Calu3 (cell line): ENCODE measurements around the gene AKAP12. TPM values are rescaled to one million over a fixed set of nuclear protein-coding genes. Genes with fewer than 3 reads are reported as not detected.

Experiments
- BruUV-seq: library from RNA; stranded (reverse); fragments of 400-500 nt; replicated peaks from 2 replicates; lab custom pipeline; 2021; lab: Mats Ljungman, UMichigan
- CTCF ChIA-PET: fragments of 300-600 bp; sonication (Branson Sonifier 250); formaldehyde crosslinking; loops from one replicate; lab custom pipeline; 2022; ENCODE audit warnings: antibody characterized with exemption; lab: Charles Lee
- DNase-seq: peaks from one replicate; pipeline ENCODE4 v3.0.0; 2022
- H3K27ac Mint-ChIP-seq: one replicate; pipeline ENCODE4 v1.8.0; 2022; ENCODE audit warnings: mixed read lengths; ENCODE audit not compliant: unreplicated experiment
- H3K27me3 Mint-ChIP-seq: one replicate; pipeline ENCODE4 v1.8.0; 2022; ENCODE audit warnings: mixed read lengths; ENCODE audit not compliant: unreplicated experiment
- H3K36me3 Mint-ChIP-seq: one replicate; pipeline ENCODE4 v1.8.0; 2022; ENCODE audit warnings: mild to moderate bottlenecking, moderate library complexity, mixed read lengths; ENCODE audit not compliant: insufficient read depth, unreplicated experiment
- H3K4me1 Mint-ChIP-seq: one replicate; pipeline ENCODE4 v1.8.0; 2022; ENCODE audit warnings: mild to moderate bottlenecking, low read depth, mixed read lengths; ENCODE audit not compliant: unreplicated experiment
- H3K4me3 Mint-ChIP-seq: one replicate; pipeline ENCODE4 v1.8.0; 2022; ENCODE audit warnings: mild to moderate bottlenecking, low read depth, moderate library complexity, mixed read lengths; ENCODE audit not compliant: unreplicated experiment
- H3K9me3 Mint-ChIP-seq: one replicate; pipeline ENCODE4 v1.8.0; 2022; ENCODE audit warnings: low read depth, mixed read lengths; ENCODE audit not compliant: unreplicated experiment
- CTCF ChIP-seq: fragments of 200-600 bp; IDR thresholded peaks from one replicate; pipeline ENCODE4 v1.8.0; 2022; ENCODE audit warnings: antibody characterized with exemption; ENCODE audit not compliant: unreplicated experiment
- intact Hi-C: fragments of 100-400 bp; cut with micrococcal nuclease; formaldehyde crosslinking; loops from one replicate; pipeline ENCODE4 v1.10.0; 2022; ENCODE audit not compliant: unreplicated experiment
- total RNA-seq: library from RNA; stranded (reverse); gene quantifications from 2 replicates; pipeline ENCODE4 v1.2.3, GENCODE V29; 2022

AKAP12 gene
- total RNA-seq, 1 experiment from 2014 or later, result 31.8 TPM

GRCh38 chr6:151269321-151269995 is 29.7 kb downstream of the AKAP12 start:
- no peak for TF ChIP-seq CTCF
- no peak for DNase-seq
- no peaks in the 10 kb centered on the region for H3K27me3 Mint-ChIP-seq
- CTCF ChIA-PET, result no interaction called here
- H3K36me3 Mint-ChIP-seq, result no peaks in the 10 kb centered on the region
- intact Hi-C loops, result no loop called here
- BruUV-seq, result no TSS peak
- no peak overlapping the region for H3K4me3 Mint-ChIP-seq
- H3K27ac Mint-ChIP-seq, result no peak overlapping the region
- H3K9me3 Mint-ChIP-seq, result no peaks in the 10 kb centered on the region
- H3K4me1 Mint-ChIP-seq, result no peaks in the 10 kb centered on the region

GRCh38 chr6:151275121-151275520 is 35.4 kb downstream of the AKAP12 start:
- no peaks in the 10 kb centered on the region for H3K9me3 Mint-ChIP-seq
- no peaks in the 10 kb centered on the region for H3K4me1 Mint-ChIP-seq
- intact Hi-C loops, result no loop called here
- H3K4me3 Mint-ChIP-seq, result no peak overlapping the region
- no peak for TF ChIP-seq CTCF
- no peaks in the 10 kb centered on the region for H3K36me3 Mint-ChIP-seq
- BruUV-seq, result no TSS peak
- CTCF ChIA-PET, result no interaction called here
- no peak for DNase-seq
- no peaks in the 10 kb centered on the region for H3K27me3 Mint-ChIP-seq
- no peak overlapping the region for H3K27ac Mint-ChIP-seq

- DNase-seq, result no peak
- no TSS peak for BruUV-seq
- no peak overlapping the region for H3K27ac Mint-ChIP-seq
- CTCF ChIA-PET, result no interaction called here
- intact Hi-C loops, result no loop called here
- no peak for TF ChIP-seq CTCF
- no peaks in the 10 kb centered on the region for H3K4me1 Mint-ChIP-seq
- no peak overlapping the region for H3K4me3 Mint-ChIP-seq
- no peaks in the 10 kb centered on the region for H3K36me3 Mint-ChIP-seq
- no peaks in the 10 kb centered on the region for H3K27me3 Mint-ChIP-seq
- H3K9me3 Mint-ChIP-seq, result no peaks in the 10 kb centered on the region
Observed at GRCh38 chr6:151275566-151275965, 35.8 kb downstream of the AKAP12 start.

- intact Hi-C loops, result no loop called here
- Mint-ChIP-seq H3K4me3 (no peak overlapping the region), H3K9me3 (no peaks in the 10 kb centered on the region), H3K4me1 (no peaks in the 10 kb centered on the region), H3K27me3 (no peaks in the 10 kb centered on the region), H3K36me3 (no peaks in the 10 kb centered on the region), H3K27ac (no peak overlapping the region)
- DNase-seq, result no peak
- TF ChIP-seq CTCF, result no peak
- BruUV-seq, result no TSS peak
- CTCF ChIA-PET, result no interaction called here
Observed at GRCh38 chr6:151276112-151276740, 36.5 kb downstream of the AKAP12 start.
